GM13976 (cell line): ENCODE measurements around the gene ETV5.

ENCODE experiments used
- DNase-seq: peaks from one replicate; pipeline ENCODE4 v3.0.0; 2012; ENCODE audit warnings: low spot score
- CTCF ChIP-seq: IDR thresholded peaks from 2 replicates; pipeline ENCODE4 v1.5.1; 2012; ENCODE audit warnings: borderline replicate concordance, mild to moderate bottlenecking; ENCODE audit not compliant: insufficient read depth; ENCODE audit errors: extremely low read depth, missing control alignments, control extremely low read depth
- in situ Hi-C: fragments of 300-500 bp; cut with MboI; formaldehyde crosslinking; loops from one replicate; pipeline ENCODE4 v1.12.0; 2022; ENCODE audit warnings: low sequenced_read_pairs, mixed read lengths, inconsistent platforms; ENCODE audit not compliant: unreplicated experiment

Gene ETV5

GRCh38 chr3:186097663-186098451, 11.0 kb downstream of the ETV5 start:
- DNase-seq = no peak
- in situ Hi-C loops = no loop called here
- no peak for TF ChIP-seq CTCF

GRCh38 chr3:186097317-186097662, 11.6 kb downstream of the ETV5 start:
- DNase-seq = no peak
- no peak for TF ChIP-seq CTCF

DNA sequence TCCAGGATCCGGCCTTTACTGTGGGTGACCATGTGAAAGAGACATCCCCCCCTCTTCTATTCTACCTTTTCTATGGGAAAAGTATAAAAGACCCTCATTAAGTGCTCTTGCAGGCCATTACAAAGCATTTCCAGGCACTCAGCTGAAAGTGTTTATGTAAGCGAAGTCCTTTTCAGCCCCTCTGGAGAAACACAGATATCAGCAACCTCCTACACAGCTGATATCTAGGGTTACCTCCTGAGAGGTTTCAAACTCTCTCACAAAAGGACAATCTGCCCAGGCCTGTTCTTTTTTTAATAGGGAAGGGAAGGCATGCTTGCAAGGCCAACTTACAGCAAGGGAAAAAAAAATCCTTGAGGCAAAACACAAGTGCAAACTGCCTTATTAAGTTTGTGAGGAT, 12.6 kb downstream of the ETV5 start:
- in situ Hi-C loops = no loop called here
- DNase-seq = no peak
- no peak for TF ChIP-seq CTCF

More at GRCh38 chr3:186097317-186097662, 11.6 kb downstream of the ETV5 start:
- in situ Hi-C loops = no loop called here

- no peak for TF ChIP-seq CTCF
- no peak for DNase-seq
- in situ Hi-C loops = no loop called here
Measured at GRCh38 chr3:186095561-186096081, 13.3 kb downstream of the ETV5 start.

DNA sequence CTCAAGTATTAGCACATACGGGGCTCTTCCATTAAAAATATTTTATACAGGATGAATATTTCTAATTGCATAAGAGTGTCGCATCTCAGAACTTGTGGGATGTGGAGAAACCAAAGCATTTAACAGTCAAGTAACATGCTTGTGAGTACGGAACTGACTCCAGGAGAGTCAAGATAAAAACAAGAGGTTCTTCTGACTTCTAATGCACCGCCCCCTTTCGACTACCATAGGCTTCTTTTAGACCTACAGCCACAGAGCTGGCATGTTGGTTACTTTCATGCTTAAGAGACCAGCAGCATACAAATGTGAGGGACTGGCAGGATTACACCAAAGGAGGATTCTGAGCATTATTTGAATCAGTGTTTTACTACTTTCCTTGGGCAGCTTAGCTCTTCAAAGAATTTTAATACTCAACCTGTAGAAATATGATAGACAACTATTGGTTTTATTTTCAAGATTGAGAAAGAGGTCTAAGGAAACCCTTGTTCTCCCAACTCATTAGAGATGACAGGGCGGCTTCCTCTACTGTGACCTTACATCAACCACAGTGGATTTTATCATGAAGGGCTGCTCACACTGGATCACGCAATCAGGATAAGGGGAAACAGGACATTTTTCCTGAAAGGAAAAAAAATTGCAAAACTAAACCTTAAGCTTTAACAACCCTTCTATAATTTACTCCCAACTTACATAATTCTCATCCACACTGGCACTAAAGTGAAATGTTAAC, 14.0 kb downstream of the ETV5 start:
- no peak for TF ChIP-seq CTCF
- no peak for DNase-seq
- in situ Hi-C loops = no loop called here

- no peak for DNase-seq
- in situ Hi-C loops = no loop called here
- no peak for TF ChIP-seq CTCF
Measured at GRCh38 chr3:186094271-186094670, 14.6 kb downstream of the ETV5 start.
